ENCODE results near the gene MRPL36. TPM values are rescaled to one million over a fixed set of nuclear protein-coding genes. Genes with fewer than 3 reads are reported as not detected.
A peak's percentile ranks its signal among the peaks of the same experiment; 100 is the strongest.
"Not testable (repeated sequence)": the region's sequence is repeated elsewhere in the genome, so short reads cannot be mapped to it uniquely, and the experiment has no call there.

MRPL36 gene
- total RNA-seq, 1 donor from 2014 or later = 50.1 TPM

DNA sequence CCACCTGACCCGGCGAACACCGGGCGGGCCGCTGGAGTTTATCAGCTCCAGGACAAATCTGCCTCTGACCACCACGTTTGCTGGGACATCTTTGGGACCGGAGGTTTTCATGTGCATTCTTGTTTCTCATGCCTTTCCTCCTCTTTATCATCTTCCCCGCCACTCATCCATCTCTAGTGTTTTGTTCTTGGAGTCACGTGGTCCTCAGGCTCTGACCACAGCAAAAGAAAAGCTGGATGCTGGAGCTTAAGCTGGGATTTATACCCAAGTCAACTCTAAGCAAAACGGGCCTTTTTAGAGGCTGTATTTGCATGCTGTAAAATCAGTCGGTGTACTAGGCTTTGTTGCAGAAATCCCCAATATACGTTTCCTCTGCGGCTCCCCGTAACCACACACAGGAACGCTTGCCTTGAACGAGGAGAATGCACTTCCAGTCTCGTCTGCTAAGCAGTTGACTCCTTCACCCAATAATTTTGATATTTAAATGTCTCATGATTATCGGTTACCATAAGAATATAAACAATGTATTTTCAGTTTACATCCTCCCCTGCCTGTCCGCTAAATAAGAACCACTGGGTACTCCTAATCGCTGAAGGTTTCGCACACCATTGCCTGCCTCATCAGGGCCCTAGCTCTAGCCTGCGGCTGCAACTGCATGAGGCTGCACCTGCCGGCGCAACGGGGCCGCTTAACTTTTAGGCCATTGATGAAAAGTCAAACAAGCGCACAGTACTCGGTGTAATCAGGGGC, 1.0 kb upstream of the MRPL36 start:
- H3K27ac ChIP-seq = peak overlapping the region; percentile 72
- H3K4me1 ChIP-seq = peaks cover 22% of the 10 kb centered on the region
- H3K4me3 ChIP-seq = peak overlapping the region; percentile 85 to 91
- no peaks in the 10 kb centered on the region for H3K27me3 ChIP-seq
- intact Hi-C loops (cut with DNase I) = no loop called here
- H3K9me3 ChIP-seq = no peaks in the 10 kb centered on the region
- no peak for DNase-seq (ENCODE audit: extremely low spot score in 2 of 2)
- H3K36me3 ChIP-seq = peaks cover 0 to 42% of the 10 kb centered on the region in 2 donors
- no peak for TF ChIP-seq POLR2AphosphoS5 (IDR thresholded peaks at IDR 0.05; ENCODE audit: insufficient read depth in 1 of 2, low read depth in 1 of 2)
- TF ChIP-seq, protein P1, sequence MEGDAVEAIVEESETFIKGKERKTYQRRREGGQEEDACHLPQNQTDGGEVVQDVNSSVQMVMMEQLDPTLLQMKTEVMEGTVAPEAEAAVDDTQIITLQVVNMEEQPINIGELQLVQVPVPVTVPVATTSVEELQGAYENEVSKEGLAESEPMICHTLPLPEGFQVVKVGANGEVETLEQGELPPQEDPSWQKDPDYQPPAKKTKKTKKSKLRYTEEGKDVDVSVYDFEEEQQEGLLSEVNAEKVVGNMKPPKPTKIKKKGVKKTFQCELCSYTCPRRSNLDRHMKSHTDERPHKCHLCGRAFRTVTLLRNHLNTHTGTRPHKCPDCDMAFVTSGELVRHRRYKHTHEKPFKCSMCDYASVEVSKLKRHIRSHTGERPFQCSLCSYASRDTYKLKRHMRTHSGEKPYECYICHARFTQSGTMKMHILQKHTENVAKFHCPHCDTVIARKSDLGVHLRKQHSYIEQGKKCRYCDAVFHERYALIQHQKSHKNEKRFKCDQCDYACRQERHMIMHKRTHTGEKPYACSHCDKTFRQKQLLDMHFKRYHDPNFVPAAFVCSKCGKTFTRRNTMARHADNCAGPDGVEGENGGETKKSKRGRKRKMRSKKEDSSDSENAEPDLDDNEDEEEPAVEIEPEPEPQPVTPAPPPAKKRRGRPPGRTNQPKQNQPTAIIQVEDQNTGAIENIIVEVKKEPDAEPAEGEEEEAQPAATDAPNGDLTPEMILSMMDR (IDR thresholded peaks at IDR 0.05) = no peak
- TF ChIP-seq POLR2A (IDR thresholded peaks at IDR 0.05) = no peak

DNA sequence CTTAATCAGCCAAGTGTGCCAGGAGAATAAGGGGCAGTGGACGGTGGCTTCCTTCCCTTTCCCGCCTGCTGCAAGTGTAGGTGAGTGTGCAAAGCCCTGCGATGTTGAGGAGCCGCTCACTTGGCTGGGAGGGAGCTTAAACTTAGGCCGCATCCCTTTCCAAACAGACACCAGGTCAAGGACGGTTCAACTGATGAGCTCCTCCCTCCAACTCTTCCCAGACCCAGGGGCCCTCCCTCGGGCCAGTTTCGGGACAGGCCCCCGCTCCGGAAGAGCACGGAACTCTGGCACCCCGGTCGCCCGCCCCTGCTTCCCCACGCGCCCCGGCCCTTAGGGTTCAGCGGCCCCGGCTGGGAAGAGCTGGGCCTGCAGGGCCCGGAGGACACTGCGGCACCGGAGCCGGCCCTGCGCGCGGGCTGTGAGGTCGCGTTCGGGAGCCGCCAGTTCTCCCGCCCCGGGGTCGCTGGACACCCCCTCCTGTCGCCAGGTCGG, 481 bp downstream of the MRPL36 start:
- Histone ChIP-seq H3K4me3 (peak overlapping the region; percentile 85 to 91), H3K36me3 (peaks cover 0 to 27% of the 10 kb centered on the region in 2 donors), H3K9me3 (no peaks in the 10 kb centered on the region), H3K27me3 (no peaks in the 10 kb centered on the region), H3K27ac (peak overlapping the region; percentile 83), H3K4me1 (peaks cover 22% of the 10 kb centered on the region)
- no peak for DNase-seq (ENCODE audit: extremely low spot score in 2 of 2)
- TF ChIP-seq POLR2A (IDR thresholded peaks at IDR 0.05) = no peak
- TF ChIP-seq, protein P1 (IDR thresholded peaks at IDR 0.05) = no peak
- TF ChIP-seq POLR2AphosphoS5 (IDR thresholded peaks at IDR 0.05; ENCODE audit: insufficient read depth in 1 of 2, low read depth in 1 of 2) = no peak
- intact Hi-C loops (cut with DNase I) = no loop called here

DNA sequence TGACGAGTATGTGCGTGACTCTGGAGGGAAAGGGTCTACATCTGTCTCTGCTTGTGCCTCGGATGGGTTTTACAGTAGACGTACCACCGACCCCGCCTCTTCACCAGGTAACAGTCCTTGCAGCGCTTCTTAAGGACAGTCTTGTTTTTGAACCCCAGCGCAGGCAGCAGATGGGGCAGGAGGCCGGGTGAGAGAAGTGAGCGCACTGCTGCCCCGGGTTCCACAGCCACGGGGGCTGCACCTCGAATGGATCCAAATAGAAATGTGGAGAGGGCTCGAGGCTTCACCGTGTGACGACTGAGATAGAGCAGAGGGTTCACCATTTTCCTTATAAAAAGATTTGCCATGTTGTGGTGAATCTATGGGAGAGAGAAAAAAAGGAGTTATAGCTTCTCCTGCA, 1.0 kb downstream of the MRPL36 start:
- intact Hi-C loops (cut with DNase I) = not testable (repeated sequence)

DNA sequence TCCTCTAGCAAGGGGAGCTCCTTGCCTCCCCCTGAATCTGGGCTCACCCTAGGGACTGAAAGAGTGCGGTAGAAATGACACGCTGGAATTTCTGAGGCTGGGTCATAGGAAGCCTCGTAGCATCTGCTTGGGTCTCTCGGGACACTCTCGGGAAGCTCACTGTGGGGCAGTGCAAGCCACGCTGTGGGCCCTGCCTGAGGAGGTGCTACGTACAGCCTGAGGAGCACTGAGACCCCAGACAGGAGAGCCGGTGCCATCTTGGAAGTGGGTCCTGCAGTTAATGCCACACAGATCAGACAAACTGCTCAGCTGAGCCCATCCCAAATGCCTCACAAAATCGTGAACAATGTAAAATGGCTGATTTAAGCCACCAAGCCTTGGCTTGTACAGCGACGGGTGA, 1.8 kb downstream of the MRPL36 start:
- intact Hi-C loops (cut with DNase I) = no loop called here
- TF ChIP-seq, protein P1 (IDR thresholded peaks at IDR 0.05) = no peak
- TF ChIP-seq POLR2AphosphoS5 (IDR thresholded peaks at IDR 0.05; ENCODE audit: insufficient read depth in 1 of 2, low read depth in 1 of 2) (no peak), POLR2A (IDR thresholded peaks at IDR 0.05) (no peak)
- Histone ChIP-seq H3K27me3 (no peaks in the 10 kb centered on the region), H3K27ac (no peak overlapping the region), H3K36me3 (peaks cover 0 to 15% of the 10 kb centered on the region in 2 donors), H3K4me3 (no peak overlapping the region), H3K4me1 (peaks cover 22% of the 10 kb centered on the region), H3K9me3 (no peaks in the 10 kb centered on the region)
- DNase-seq (ENCODE audit: extremely low spot score in 2 of 2) = no peak

More for the DNA sequence above, 1.0 kb downstream of the MRPL36 start:
- Histone ChIP-seq H3K4me1 (peaks cover 22% of the 10 kb centered on the region), H3K4me3 (peak overlapping the region; percentile 85 to 91), H3K36me3 (peaks cover 0 to 21% of the 10 kb centered on the region in 2 donors), H3K27ac (peak overlapping the region; percentile 83)
- not testable (repeated sequence) for H3K9me3 ChIP-seq; DNase-seq (ENCODE audit: extremely low spot score in 2 of 2); H3K27me3 ChIP-seq

DNA sequence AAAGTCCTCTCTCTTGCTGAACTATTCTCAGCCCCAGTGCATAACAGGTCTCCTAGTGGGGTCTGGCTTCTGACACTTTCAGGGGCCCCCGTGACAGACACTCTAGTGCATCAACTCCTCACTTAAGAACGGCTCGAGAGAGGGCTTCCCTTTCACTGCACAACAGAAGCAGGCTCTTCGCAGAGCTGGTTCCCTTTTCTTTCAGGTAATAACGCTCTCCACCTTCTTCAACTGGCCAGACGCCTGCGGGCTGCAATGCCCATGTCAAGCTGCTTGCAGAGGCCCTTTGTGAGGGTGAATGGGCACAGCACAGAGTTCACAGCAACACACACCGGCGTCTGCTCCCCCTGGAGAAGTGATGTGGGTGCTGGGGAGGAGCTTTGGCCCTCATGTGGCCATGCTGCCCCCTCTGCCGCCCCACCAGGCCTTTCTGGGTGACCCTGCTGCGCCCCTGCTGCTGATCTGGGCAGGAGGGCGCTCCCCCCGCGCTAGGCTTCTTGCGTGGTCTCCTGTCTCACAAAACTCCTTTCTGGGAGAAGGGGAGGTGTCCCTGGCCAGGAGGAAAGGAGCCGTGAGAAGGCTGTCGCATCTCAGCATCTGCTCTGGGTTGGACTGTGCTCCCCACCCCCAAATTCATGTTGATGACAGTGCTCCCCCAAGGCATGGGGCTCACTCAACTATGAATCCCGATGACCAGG, 2.4 kb downstream of the MRPL36 start:
- intact Hi-C loops (cut with DNase I) = no loop called here
- Histone ChIP-seq H3K4me3 (no peak overlapping the region), H3K27me3 (no peaks in the 10 kb centered on the region), H3K27ac (no peak overlapping the region), H3K4me1 (peaks cover 21% of the 10 kb centered on the region), H3K9me3 (no peaks in the 10 kb centered on the region), H3K36me3 (peaks cover 0 to 15% of the 10 kb centered on the region in 2 donors)
- DNase-seq (ENCODE audit: extremely low spot score in 2 of 2) = no peak
- no peak for TF ChIP-seq POLR2A (IDR thresholded peaks at IDR 0.05)
- TF ChIP-seq POLR2AphosphoS5 (IDR thresholded peaks at IDR 0.05; ENCODE audit: insufficient read depth in 1 of 2, low read depth in 1 of 2) = no peak
- TF ChIP-seq, protein P1 (IDR thresholded peaks at IDR 0.05) = no peak
